UCSD-AML1 (cell line): ENCODE measurements around the gene FMO5.
"Not testable (repeated sequence)": the region's sequence is repeated elsewhere in the genome, so short reads cannot be mapped to it uniquely, and the experiment has no call there.

Source experiments
- DNase-seq: peaks from one replicate; lab custom pipeline; 2025; ENCODE audit not compliant: unreplicated experiment; lab: John Stamatoyannopoulos, UW

FMO5 gene

GRCh38 chr1:147240131-147240721, 15.1 kb upstream of the FMO5 start:
- not testable (repeated sequence) for DNase-seq

DNA sequence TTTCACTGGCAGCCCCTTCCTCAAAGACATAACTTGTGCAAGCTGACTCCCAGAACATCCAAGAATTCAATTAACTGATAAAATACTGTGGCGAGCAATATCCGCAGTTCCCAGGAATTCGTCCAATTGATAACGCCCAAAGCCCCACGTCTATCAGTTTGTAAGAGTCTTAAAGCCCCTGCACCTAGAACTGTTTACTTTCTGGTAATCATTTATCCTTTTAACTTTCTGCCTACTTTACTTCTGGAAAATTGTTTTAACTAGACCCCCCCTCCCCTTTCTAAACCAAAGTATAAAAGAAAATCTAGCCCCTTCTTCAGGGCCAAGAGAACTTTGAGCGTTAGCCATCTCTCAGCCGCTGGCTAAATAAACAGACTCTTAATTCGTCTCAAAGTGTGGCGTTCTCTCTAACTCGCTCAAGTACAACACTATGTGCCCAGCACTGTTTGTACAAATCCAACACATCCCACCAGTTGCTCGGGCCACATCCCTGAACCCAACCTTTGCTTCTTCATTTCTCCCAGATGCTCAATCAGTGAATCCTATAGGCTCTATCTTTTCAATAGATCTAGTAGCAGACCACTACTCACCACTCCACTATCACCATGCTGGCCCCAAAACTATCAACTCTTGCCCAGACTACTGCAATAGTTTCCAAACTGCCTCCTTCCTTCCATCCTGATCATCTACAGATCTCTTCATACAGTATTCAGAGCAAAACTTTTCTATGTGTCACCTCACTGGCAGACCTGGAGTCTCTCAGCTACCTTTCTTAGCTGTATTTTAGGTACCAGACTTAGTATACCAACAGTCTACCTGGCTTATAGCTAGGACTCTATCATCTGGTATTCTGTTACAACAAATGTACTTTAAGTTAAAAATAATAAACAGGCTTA, 14.0 kb upstream of the FMO5 start:
- DNase-seq: no peak

DNA sequence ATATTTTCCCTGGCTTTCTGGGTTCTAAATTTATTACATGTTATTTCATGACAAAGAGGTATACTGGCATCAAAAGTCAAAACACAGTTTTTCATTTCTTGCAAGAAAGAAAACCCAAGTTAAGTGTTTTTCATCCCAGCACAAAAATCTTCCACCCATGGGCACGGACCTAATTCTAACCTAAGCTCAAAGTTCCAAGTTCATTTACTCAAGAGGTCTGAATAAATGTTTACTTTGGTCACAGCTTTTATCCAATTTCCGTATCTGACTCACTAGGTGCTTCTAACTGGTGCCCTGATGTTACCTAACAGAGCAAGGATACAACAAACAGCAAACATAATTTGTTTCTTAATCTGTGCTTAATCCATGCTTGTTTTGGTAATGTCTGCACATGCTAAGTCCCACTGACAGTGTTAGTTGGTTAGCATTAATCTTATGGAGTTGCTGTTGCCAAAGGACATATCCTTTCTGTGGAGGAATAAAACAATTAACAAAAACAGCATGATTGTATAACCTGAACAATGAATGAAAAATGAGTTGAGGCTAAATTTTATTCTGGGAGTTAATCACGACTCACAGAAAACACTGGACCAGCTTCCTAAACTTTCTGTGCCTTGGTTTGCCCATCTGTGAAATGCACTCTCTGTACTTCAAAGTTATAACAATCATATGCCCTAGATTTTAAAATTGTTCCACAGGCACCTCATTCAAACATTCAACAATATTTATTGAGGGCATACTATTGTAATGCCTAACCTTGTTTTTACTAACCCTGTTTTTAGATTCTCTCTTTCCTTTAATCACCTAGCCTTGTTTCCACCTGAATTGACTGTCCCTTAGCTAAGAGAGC, 13.1 kb upstream of the FMO5 start:
- DNase-seq: no peak

GRCh38 chr1:147236959-147237791, 12.0 kb upstream of the FMO5 start:
- no peak for DNase-seq

DNA sequence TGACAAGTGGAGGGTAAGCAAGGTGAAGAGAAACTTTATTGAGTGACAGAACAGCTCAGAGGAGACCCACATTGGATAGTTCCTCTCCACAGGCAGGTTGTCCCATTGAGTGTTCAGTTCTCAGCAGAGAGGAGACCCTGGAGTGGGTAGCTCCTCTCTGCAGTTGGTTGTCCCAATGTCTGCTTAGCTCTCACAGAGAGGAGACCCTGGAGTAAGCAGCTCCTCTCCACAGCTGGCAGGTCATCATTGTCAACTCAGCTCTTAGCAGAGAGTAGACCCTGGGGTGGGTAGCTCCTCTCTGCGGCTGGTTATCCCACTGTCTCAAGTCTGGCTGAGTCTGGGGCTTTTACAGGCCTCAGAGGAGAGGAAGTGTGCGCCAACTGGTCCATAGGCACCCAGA, 11.3 kb upstream of the FMO5 start:
- DNase-seq: no peak

DNA sequence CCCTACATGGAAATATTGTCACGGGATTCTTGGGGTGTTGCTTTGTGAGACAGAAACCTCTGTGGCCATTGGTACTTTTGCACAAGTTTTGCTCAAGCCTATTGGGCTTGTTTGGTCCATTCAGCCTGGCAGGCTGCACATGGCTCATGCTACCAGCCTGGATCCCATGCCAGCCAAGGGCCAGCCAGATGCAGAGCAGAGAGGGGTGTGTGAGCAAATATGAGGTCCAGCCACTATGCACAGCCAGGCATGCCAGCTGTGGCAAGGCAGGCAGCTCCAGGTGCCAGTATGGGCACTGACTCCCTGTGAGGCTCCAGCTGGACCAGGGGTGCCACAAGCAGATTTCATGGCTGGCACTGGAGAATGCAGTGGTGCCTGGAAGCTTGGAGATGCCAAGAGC, 10.7 kb upstream of the FMO5 start:
- no peak for DNase-seq

- not testable (repeated sequence) for DNase-seq
These were observed 8.8 kb upstream of the FMO5 start for GRCh38 chr1:147233903-147234302.

DNA sequence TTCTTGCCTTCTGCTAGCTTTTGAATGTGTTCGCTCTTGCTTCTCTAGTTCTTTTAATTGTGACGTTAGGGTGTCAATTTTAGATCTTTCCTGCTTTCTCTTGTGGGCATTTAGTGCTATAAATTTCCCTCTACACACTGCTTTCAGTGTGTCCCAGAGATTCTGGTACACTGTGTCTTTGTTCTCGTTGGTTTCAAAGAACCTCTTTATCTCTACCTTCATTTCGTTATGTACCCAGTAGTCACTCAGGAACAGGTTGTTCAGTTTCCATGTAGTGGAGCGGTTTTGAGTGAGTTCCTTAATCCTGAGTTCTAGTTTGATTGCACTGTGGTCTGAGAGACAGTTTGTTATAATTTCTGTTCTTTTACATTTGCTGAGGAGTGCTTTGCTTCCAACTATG, 5.9 kb upstream of the FMO5 start:
- DNase-seq: not testable (repeated sequence)

- no peak for DNase-seq
These were observed 1.2 kb downstream of the FMO5 start for GRCh38 chr1:147223740-147224615.

DNA sequence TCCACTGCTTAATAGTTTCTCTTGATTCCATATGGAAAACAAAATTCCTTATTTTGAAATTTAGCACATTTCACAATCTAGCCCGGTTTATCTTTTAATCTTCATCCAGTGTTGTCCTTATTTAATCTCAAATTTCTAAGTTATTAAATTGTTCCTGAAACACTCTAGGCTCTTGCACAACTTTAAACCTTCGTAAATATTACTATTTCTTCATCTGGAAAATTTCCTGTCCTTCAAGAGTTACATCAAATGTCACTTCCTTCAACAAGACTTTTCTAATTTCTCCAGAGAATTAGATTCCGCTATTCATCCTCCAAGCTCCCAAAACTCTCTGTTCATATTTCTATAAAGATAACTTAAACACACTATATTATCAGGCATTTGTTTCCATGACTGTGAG, 6.5 kb downstream of the FMO5 start:
- DNase-seq: no peak

GRCh38 chr1:147217141-147217540, 8.0 kb downstream of the FMO5 start:
- DNase-seq: no peak

GRCh38 chr1:147216124-147216523, 9.0 kb downstream of the FMO5 start:
- DNase-seq: no peak

GRCh38 chr1:147215540-147215916, 9.6 kb downstream of the FMO5 start:
- DNase-seq: no peak

GRCh38 chr1:147214842-147215539, 10.1 kb downstream of the FMO5 start:
- DNase-seq: no peak

DNA sequence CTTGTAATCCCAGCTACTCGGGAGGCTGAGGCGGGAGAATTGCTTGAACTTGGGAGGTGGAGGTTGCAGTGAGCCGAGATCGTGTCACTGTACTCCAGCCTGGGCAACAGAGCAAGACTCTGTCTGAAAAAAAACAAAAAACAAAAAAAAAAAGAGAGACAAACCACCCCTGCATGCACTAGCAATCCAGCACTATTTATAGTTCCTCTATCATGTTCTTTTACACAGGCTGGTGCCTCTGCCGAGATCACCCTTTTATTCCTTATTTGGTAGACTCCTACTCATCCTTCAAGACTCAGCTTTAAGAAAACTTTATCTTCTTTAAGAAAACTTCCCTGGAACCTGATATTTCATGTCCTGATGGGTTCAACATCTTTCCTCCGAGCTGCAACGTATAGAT, 10.8 kb downstream of the FMO5 start:
- DNase-seq: no peak

DNA sequence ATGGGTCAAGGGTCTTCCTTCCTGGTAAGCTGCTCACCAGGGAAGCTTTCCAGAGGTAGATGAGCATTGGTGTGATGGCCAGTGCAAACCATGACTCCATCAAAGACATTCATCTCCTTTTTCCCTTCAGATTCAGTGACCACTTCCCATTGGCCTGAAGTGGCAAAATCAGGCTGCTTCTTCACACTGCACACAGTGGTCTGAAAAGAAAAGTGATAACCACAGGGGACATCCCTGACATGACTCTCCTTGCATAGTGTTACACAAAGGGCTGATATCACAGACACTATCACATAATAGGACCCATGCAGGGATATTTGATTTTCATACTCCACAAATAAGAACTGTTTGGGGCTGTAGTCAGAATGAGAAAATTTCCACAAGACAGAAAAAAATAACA, 11.9 kb downstream of the FMO5 start:
- no peak for DNase-seq

- no peak for DNase-seq
These were observed 13.6 kb downstream of the FMO5 start for GRCh38 chr1:147211577-147211976.

DNA sequence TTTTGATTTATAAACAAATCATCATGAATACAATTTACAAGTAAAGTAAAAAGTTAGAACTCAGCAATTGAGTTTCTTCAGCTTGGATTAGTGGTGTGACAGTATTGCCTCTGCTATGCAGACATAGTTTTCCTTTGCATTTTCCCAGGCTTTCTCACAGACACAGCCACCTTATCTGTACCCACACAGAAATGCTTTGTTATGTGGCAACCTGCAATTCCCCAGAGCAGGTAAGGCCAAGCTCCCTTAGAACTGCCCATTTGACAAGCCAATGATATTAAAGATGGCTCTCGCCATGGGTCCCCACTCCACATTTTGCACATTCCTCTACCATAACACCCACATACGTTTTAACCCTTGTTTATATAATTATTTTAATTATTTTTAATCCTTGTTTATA, 14.2 kb downstream of the FMO5 start:
- DNase-seq: no peak
